Activated CD4-positive, alpha-beta T cell treated with anti-CD3 and anti-CD28 coated beads for 24 hours (primary cell): ENCODE data around the gene CAMK2A.

Experiments
- DNase-seq, 2 donors: peaks; one replicate each; pipeline ENCODE4 v3.0.0-alpha.2; 2020; ENCODE audit warnings: low read depth in 2 of 2

The CAMK2A gene

DNA sequence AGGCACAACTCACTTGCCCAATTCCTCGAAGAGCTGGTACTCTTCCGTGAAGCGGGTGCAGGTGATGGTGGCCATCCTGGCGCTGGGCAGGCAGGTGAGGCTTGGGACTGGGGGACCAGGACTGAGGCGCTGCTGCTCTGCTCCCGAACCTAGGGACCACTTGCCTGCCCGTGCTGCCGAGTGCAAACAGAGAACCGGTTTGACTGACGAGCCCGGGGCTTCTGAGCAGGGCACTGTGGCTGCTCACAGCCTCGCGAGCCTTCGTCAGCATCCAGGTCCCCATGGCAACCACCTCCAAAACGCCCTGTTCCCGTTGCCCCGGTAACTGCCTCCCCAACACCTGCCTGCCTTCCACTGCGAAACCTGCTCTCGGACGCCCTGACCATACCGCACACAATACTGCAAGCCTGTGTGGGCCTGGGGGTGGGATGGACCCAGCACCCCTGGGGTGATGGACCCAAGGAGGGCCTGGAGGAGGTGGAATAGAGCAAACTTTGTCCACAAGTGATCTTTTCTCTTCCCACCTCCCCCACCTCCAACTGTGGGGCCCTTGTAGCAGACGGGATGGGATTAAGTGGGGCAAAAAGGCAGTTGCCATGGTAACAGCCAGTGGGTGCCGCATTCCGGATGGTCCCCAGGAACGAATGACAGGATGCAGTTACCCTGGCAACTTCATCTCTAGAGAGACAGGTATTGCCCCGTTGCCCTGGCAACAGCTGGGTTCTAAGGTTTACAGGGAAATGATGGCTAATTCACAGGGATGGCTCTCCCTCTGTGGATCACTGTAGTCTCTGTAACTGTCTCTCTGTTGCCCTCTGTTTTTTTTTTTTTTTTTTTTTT is at the start of gene CAMK2A:
CAMK2A (minus strand) TSS at position 223 of the 840 bp plus-strand sequence; CDS start at position 75, 148 bp downstream.
- no peak for DNase-seq

DNA sequence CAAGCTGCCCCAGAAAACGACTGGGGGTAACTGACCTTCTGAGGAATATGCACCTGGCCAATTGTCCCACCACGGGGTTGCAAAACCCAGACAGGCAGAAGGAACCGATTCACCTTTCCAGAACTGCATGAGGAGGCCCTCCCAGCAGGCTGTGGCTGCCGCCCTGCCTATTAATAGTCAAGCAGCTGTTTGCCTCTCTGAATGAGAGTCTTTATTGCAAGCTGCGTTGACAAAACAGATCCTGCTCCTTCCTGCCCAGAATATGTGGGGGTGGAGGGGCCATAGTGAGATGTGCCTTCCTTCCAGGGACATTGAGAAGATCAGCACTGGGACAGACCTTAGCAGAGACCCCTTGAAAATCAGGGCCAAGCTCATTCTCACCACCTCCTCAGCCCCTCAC is 49.6 kb upstream of the CAMK2A start:
- no peak for DNase-seq

DNA sequence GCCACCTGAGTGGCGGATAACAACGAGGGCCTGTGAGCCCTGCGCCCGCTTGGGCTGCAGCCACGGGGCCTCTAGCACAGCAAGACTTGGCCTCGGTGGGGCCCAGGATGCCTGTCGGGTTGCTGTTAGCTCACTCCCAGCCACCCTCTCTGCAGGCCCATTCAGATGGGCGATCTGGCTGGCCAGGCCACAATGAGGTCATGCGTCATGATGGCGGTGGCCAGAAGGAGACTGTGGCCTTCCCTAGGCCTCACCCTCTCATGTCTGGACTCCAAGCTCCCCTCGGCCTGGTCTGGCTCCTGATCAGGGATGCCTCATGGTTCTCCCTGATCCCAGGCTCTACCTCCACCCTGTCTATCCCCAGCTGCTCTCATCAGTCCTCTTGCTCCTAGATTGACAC is 49.0 kb upstream of the CAMK2A start:
- no peak for DNase-seq

GRCh38 chr5:150335778-150336177 is 46.2 kb upstream of the CAMK2A start:
- DNase-seq = no peak

DNA sequence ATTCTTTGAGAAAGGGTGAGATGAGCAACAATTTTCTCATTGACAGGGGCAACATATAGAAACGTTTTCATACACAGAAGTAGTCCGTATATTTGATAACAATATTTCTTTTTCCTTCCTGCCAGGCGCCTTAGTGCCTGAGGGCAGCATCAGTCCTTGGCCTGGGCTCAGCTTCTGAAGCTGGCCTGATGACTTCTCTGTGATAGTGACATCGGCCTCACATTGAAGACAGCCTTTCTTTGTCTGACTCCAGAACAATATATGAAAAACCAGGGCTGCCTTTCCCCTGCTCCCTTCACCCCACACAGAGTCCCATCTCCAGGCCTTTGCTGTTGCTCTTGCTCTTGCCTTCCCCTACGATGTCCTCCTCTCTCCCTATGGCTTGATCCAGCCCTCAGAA is 43.8 kb upstream of the CAMK2A start:
- no peak for DNase-seq

DNA sequence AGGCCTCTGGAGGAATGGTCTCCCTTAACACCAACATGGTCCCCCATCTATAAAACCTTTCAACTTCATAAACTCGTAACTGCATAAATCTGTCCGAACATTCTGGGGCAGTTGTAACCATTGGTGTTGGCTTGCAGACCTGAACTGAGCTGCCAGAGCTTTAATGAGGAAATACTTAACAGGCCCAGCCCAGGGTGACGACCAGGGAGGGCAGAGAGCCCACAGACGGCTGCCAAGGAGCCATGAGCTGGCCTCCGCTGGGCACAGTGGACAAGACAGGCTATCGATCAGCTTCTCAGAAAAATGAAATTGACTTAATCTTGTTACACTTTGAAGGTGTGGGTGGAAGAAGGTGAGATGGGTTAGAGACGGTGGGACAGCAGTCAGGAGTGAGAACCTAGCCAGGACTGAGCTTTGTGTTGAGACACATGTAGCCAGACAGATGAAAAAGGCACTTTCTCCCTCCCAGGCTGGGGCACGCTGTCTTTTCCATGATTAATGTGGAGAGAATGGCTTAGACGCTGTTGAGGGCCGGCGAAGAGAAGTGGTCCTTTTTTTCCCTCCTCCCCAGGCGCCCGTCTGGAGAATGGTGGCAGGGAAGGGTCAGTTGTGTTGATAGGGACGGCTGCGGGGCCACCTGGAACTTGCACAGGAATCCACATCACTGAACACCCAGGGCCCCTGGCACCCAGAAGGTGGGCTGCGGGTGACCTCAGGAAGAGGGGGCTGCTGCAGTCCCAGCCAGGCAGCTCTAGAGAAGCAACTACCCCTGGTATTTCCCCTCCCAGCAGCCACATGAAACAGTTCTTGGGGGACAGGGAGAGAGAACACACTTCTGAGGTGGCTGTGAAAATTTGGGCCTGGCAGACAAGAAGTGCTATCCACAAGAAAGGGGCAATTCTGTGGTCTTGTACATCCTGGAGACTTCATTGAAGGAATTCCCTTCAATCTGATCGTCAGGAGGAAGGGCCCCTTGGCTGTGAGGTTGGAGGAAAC is 40.6 kb upstream of the CAMK2A start:
- DNase-seq = no peak

DNA sequence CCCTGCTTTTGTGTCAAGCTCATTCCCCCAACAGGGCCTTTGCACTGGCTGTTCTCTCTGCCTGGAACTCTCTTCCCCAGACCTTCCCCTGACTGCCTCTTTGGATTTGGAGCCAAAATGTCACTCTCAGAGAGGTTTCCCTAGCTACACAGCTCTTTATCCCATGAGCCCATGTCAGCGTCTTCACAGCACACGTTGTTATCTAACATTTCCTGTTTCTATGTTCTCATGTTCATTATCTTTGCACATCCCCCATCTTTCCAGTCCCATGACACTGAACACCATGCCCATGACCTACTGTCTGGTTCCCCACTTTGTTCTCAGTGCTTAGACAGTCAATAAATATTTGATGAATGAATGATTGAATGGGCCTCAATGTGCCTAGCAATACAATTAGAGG is 39.5 kb upstream of the CAMK2A start:
- DNase-seq = no peak

DNA sequence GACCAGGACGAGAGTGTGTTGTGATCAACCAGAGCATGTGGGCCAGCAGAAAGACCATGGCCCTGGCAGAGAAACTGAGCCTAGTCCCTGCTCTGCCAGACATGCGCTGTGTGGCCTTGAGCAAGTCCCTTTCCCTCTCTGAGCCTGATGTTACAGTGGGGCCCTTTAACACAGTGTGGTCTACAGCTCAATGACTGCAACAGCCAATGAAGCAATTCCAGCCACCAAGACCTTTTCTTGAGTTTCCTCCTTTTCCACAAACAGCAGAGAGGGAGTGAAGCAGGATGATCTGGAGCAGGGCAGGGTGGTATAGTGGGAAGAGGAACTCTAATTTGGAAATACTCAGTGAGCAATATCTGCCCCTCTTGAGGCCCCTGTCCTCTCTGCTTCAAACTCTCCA is 38.9 kb upstream of the CAMK2A start:
- DNase-seq = no peak

GRCh38 chr5:150327139-150327538 is 37.6 kb upstream of the CAMK2A start:
- no peak for DNase-seq

- DNase-seq = no peak
These were observed 37.1 kb upstream of the CAMK2A start for GRCh38 chr5:150326707-150327106.

DNA sequence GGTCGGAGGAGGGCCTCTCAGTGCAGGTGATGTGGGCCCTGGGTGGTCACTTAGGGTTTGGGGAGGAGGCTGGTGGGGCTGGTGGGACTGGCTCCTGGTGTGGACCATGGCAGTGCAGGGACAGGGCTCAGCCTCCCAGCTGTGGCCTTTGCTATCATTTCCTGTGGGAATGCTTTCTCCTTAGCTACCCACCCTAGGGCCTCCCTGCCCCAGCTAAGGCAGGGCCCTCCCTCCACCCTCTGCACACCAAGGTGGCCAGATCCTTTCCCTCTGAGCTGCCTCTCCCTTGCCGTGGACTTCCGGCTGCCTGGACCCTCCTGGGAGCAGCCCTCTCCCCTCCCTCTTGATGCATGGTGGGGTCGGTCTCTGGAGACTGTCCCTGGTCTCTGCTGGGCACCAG is 35.9 kb upstream of the CAMK2A start:
- DNase-seq = no peak

DNA sequence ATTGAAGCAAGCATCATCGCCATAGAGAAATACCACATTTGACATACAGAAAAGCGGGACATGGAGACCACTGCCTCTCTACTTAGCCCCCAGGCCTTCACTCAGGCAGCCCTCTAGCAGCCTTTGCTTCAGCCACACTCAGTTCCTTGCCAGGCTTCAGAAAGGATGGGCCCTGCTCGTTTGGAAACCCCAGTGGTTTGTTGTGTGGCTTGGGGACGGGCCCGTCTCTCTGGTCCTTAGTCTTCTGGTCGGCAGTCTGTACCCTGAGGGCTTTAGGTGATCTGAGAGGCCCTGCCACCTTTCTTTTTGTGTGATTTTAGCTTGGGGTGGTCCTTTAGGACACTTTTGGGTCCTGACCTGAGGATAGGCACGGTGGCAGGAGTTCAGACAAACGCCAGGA is 34.2 kb upstream of the CAMK2A start:
- no peak for DNase-seq

- DNase-seq = no peak
These were observed 33.5 kb upstream of the CAMK2A start for GRCh38 chr5:150323092-150323491.

DNA sequence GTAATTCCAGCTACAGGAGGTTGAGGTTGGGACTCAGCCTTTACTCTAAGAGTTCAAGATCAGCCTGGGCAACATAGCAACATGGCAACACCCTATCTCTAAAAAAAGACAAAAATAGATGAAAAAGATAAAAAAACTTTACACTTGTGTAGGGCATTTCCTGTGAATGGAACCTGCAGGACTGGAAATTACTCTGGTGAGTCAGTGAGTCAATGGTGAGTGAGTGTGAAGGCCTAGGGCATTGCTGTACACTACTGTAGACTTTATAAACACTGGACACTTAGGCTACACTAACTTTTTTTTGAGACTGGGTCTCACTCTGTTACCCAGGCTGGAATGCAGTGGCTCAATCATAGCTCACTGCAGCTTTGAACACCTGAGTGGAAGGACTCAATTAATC is 32.6 kb upstream of the CAMK2A start:
- no peak for DNase-seq

DNA sequence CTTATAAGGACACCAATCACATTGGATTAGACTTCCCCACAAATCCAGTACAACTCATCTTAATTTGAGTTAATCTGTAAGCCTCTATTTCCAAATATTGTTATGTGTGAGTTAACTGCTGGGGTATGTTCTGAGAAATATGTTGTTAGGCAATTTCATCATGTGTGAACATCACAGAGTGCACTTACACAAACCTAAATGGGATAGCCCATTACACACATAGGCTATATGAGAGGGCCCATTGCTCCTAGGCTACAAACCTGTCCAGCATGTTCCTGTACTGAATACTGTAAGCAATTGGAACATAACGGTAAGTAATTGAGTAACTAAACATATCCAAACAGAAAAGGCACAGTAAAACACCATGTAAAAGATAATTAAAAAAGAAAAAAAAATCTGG is 32.2 kb upstream of the CAMK2A start:
- no peak for DNase-seq

GRCh38 chr5:150321211-150321610 is 31.6 kb upstream of the CAMK2A start:
- DNase-seq = no peak

GRCh38 chr5:150320044-150320613 is 30.6 kb upstream of the CAMK2A start:
- DNase-seq = no peak

- no peak for DNase-seq
These were observed 29.9 kb upstream of the CAMK2A start for GRCh38 chr5:150319484-150319790.

DNA sequence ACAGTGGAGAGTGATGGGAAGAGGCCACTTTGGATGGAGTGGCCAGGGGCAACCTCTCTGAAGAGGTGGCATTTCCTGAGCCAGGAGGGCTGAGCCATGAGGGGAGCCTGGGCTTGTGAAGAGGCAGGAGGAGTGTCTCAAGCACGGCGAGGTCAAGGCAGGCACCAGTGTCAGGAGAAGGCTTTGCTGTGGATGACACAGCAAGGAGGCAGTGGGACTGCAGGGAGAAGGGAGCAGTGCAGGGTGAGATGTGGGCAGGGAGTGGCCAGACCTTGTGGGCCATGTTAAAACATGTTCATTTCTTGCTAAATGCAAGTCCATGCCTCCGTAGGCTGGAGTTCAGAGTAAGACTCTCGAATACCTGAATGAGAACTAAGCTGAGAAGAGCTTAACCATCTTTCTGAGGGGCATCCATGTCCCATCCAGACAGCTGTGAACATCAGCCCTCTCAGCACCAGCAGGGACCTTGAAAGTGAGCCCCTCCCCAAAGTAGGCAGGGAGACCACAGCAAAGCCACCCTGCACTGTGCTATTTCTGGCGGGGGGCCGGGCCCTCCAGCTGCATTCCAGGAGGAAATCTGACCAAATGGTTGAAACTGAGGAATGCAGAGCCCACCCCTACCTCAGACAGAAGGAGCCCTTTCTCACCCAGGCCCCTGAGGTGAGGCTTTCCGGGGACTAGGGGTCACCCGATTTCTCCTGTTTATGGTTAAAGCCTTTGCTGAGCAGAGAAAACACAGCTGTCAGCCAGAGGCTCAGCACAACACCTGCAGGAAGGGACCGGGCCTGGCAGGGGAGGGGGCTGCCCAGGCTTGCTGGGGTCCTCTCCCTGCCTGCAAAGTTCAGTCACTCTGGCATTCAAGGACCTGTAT is 29.3 kb upstream of the CAMK2A start:
- no peak for DNase-seq

DNA sequence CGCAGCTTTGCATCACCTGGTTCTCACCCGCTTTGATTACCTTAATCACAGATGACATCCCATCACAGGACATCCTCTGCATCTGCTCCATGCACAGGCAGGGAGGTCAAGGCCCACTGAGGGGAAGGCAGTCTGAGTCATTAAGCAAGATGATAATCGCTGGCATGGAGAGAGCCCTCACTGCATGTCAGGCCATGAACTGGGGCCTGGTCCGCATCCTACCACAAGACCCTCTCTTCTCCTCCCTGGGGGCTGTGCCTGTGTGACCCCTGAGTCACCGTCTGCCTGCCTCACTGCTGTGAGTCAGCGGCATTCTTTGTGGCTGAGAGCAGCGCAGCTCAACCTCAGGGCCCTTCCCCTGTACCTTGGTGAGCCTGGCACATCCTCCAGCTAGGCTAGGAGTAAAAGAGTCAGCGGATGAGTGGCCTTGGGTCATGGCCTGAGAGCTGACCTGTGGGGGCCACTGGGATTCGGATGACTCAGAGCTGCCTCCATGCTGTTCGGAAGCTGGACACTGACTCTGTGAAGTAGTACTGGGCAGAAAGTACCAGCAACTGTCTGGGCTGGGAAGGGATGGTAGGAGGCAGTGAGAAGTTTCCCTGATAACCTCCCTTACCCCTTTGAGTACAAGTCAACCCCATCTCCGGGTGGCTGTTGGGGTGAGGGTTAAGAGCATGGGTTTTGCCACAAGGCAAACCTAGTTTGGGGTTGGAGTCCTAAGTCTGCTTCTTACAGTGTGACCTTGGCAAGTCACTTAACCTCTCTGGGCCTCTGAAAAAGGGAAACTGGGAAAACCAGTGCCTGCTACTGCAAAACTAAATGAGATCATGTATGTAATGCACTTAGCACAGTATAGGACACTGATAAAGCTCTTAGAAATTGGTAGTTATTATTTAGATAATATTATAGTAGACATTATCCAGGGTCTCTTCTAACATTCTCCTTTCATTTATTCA is 27.8 kb upstream of the CAMK2A start:
- DNase-seq = no peak
